Keratinocyte (primary cell): ENCODE results near the gene NBEA. TPM values are rescaled to one million over a fixed set of nuclear protein-coding genes. Genes with fewer than 3 reads are reported as not detected.

Experiments used
- DNase-seq: peaks from one replicate; pipeline ENCODE4 v3.0.0-alpha.2; 2011; ENCODE audit warnings: low read depth, missing footprints, low spot score
- FAIRE-seq: peaks from 2 replicates; lab custom pipeline; 2011; peaks lifted over from hg19 to GRCh38; lab: Jason Lieb, UNC
- H2AFZ ChIP-seq: 2 replicates; pipeline ENCODE4 v1.6.0; 2012; ENCODE audit warnings: low read length, control low read depth, inconsistent platforms; ENCODE audit not compliant: control insufficient read depth
- H3K27ac ChIP-seq: 2 replicates; pipeline ENCODE4 v1.5.1; 2011; ENCODE audit warnings: low read length; ENCODE audit not compliant: control insufficient read depth, insufficient read depth
- H3K27me3 ChIP-seq: 3 replicates; pipeline ENCODE4 v1.6.0; 2011; ENCODE audit warnings: low read length; ENCODE audit not compliant: control insufficient read depth, insufficient read depth; ENCODE audit errors: extremely low read depth
- H3K36me3 ChIP-seq, 2 experiments: 2 replicates in 1 of 2; 3 replicates in 1 of 2; pipeline ENCODE4 v1.5.1; 2011; ENCODE audit warnings: low read length in 2 of 2, mild to moderate bottlenecking in 1 of 2; ENCODE audit not compliant: control insufficient read depth in 2 of 2, insufficient read depth in 2 of 2; ENCODE audit errors: extremely low read depth in 1 of 2
- H3K4me1 ChIP-seq: 3 replicates; pipeline ENCODE4 v1.5.1; 2011; ENCODE audit warnings: low read length; ENCODE audit not compliant: control insufficient read depth, insufficient read depth; ENCODE audit errors: extremely low read depth
- H3K4me2 ChIP-seq: 3 replicates; pipeline ENCODE4 v1.6.0; 2011; ENCODE audit warnings: low read depth, low read length; ENCODE audit not compliant: control insufficient read depth, insufficient read depth; ENCODE audit errors: extremely low read depth
- H3K4me3 ChIP-seq, 3 experiments: fragments of 200-600 bp in 1 of 3; sonication (generic) in 1 of 3; 2 replicates in 2 of 3; 3 replicates in 1 of 3; pipeline ENCODE4 v1.5.1; 2011 to 2016; ENCODE audit warnings: low read length in 3 of 3, mild to moderate bottlenecking in 3 of 3, control low read depth in 2 of 3, inconsistent platforms in 1 of 3, low read depth in 1 of 3, mixed read lengths in 1 of 3, mixed run types in 1 of 3, moderate library complexity in 1 of 3; ENCODE audit not compliant: control insufficient read depth in 2 of 3, insufficient read depth in 2 of 3; ENCODE audit errors: extremely low read depth in 1 of 3
- H3K79me2 ChIP-seq: 2 replicates; pipeline ENCODE4 v1.6.0; 2012; ENCODE audit warnings: low read length; ENCODE audit not compliant: control insufficient read depth, insufficient read depth
- H3K9ac ChIP-seq: 3 replicates; pipeline ENCODE4 v1.6.0; 2011; ENCODE audit warnings: low read length; ENCODE audit not compliant: control insufficient read depth, insufficient read depth; ENCODE audit errors: extremely low read depth
- H3K9me1 ChIP-seq: 3 replicates; pipeline ENCODE4 v1.6.0; 2011; ENCODE audit warnings: low read length; ENCODE audit not compliant: control insufficient read depth, insufficient read depth; ENCODE audit errors: extremely low read depth
- H3K9me3 ChIP-seq: 2 replicates; pipeline ENCODE4 v1.5.1; 2012; ENCODE audit warnings: low read depth, low read length; ENCODE audit not compliant: control insufficient read depth
- H4K20me1 ChIP-seq: 3 replicates; pipeline ENCODE4 v1.6.0; 2011; ENCODE audit warnings: low read length; ENCODE audit not compliant: control insufficient read depth, insufficient read depth; ENCODE audit errors: extremely low read depth
- EZH2 ChIP-seq: IDR thresholded peaks from one replicate; pipeline ENCODE4 v1.6.1; 2012; ENCODE audit warnings: inconsistent platforms, mild to moderate bottlenecking, low read length, moderate library complexity
- dilution Hi-C: fragments of 300-500 bp; cut with MboI; formaldehyde crosslinking; loops from one replicate; pipeline ENCODE4 v1.7.0; 2020; ENCODE audit warnings: low sequenced_read_pairs; ENCODE audit not compliant: extremely low pct_ligation_motif_present
- polyA plus RNA-seq, 5 experiments: library from polyadenylated mRNA; depleted of rRNA in 3 of 5; stranded (reverse) in 3 of 5; stranded (forward) in 1 of 5; unstranded in 1 of 5; fragments of >200 nt; gene quantifications; 1 replicate in 1 of 5; 2 replicates in 3 of 5; 3 replicates in 1 of 5; pipeline versions ENCODE4 v1.2.1 to v1.2.3, GENCODE V29; 2011 to 2012; ENCODE audit warnings: missing spikeins in 2 of 5, low read depth in 1 of 5, low replicate concordance in 1 of 5
- TF ChIP-seq, protein P1 (sequence below), 3 experiments: IDR thresholded peaks in 1 of 3; conservative IDR thresholded peaks in 1 of 3; optimal IDR thresholded peaks in 1 of 3; 2 replicates in 2 of 3; 3 replicates in 1 of 3; pipeline versions ENCODE3 to v1.5.1; 2011; ENCODE audit warnings: low read length in 3 of 3, mild to moderate bottlenecking in 3 of 3, moderate library complexity in 2 of 3, control low read depth in 1 of 3, inconsistent platforms in 1 of 3; ENCODE audit not compliant: insufficient read depth in 2 of 3; ENCODE audit errors: extremely low read depth in 1 of 3

Gene NBEA
- polyA plus RNA-seq, 1 donor (not counting 4 experiments of a cell fraction or from before 2014, with no cell fraction given): 0.05 TPM

- no peak overlapping the region for H3K27ac ChIP-seq
- dilution Hi-C loops: no loop called here
- no peak for TF ChIP-seq EZH2
- TF ChIP-seq, protein P1, sequence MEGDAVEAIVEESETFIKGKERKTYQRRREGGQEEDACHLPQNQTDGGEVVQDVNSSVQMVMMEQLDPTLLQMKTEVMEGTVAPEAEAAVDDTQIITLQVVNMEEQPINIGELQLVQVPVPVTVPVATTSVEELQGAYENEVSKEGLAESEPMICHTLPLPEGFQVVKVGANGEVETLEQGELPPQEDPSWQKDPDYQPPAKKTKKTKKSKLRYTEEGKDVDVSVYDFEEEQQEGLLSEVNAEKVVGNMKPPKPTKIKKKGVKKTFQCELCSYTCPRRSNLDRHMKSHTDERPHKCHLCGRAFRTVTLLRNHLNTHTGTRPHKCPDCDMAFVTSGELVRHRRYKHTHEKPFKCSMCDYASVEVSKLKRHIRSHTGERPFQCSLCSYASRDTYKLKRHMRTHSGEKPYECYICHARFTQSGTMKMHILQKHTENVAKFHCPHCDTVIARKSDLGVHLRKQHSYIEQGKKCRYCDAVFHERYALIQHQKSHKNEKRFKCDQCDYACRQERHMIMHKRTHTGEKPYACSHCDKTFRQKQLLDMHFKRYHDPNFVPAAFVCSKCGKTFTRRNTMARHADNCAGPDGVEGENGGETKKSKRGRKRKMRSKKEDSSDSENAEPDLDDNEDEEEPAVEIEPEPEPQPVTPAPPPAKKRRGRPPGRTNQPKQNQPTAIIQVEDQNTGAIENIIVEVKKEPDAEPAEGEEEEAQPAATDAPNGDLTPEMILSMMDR (optimal IDR thresholded peaks at IDR 0.05 in 1 of 3, IDR thresholded peaks at IDR 0.05 in 1 of 3, conservative IDR thresholded peaks at IDR 0.05 in 1 of 3; ENCODE audit: extremely low read depth in 1 of 3, insufficient read depth in 2 of 3, low read length in 3 of 3): no peak
- no peak overlapping the region for H3K4me2 ChIP-seq
- H4K20me1 ChIP-seq: no peaks in the 10 kb centered on the region
- no peaks in the 10 kb centered on the region for H3K36me3 ChIP-seq
- H3K27me3 ChIP-seq: no peaks in the 10 kb centered on the region
- no peak overlapping the region for H2AFZ ChIP-seq
- no peaks in the 10 kb centered on the region for H3K4me1 ChIP-seq
- DNase-seq (no peak), FAIRE-seq (no peak)
- no peaks in the 10 kb centered on the region for H3K9me1 ChIP-seq
- no peak overlapping the region for H3K9ac ChIP-seq
- H3K79me2 ChIP-seq: no peaks in the 10 kb centered on the region
- no peaks in the 10 kb centered on the region for H3K9me3 ChIP-seq
- no peak overlapping the region for H3K4me3 ChIP-seq
Measured at GRCh38 chr13:35714588-35715377, 772.7 kb downstream of the NBEA start.

DNA sequence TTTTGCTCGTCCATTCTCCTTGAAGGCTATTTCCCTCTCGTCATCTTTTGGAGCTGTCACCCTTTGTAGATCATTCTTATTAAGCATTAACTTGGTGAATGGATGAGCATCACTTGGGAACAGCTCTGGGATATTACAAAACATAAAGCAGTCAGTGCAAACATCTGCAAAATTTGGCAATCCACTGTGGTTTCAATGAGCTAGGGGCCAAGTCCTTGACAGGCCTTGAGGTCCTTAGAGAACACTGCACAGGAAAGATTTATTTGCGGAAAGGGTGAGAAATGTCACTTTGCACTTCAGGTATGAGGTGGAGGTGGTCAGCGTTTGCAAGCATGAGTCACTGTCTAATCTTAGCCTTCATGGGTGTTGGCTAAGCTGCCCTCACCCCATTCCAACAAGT, 774.1 kb downstream of the NBEA start:
- dilution Hi-C loops: no loop called here

More for the DNA sequence above, 774.1 kb downstream of the NBEA start:
- no peak overlapping the region for H3K27ac ChIP-seq
- no peaks in the 10 kb centered on the region for H3K36me3 ChIP-seq
- H3K4me1 ChIP-seq: no peaks in the 10 kb centered on the region
- H3K9ac ChIP-seq: no peak overlapping the region
- H3K79me2 ChIP-seq: no peaks in the 10 kb centered on the region
- no peak overlapping the region for H3K4me2 ChIP-seq
- no peaks in the 10 kb centered on the region for H4K20me1 ChIP-seq
- no peaks in the 10 kb centered on the region for H3K9me3 ChIP-seq
- H3K4me3 ChIP-seq: no peak overlapping the region
- H3K9me1 ChIP-seq: no peaks in the 10 kb centered on the region
- no peaks in the 10 kb centered on the region for H3K27me3 ChIP-seq
- no peak for TF ChIP-seq EZH2
- TF ChIP-seq, protein P1 (optimal IDR thresholded peaks at IDR 0.05 in 1 of 3, IDR thresholded peaks at IDR 0.05 in 1 of 3, conservative IDR thresholded peaks at IDR 0.05 in 1 of 3; ENCODE audit: extremely low read depth in 1 of 3, insufficient read depth in 2 of 3, low read length in 3 of 3): no peak
- H2AFZ ChIP-seq: no peak overlapping the region
- no peak for DNase-seq
- no peak for FAIRE-seq
